HG02852 (cell line): ENCODE measurements around the gene ACBD6.

Source experiments
- ATAC-seq: cut with Tn5 transposase; IDR thresholded peaks from one replicate; pipeline ENCODE4 v1.9.1; 2021; ENCODE audit warnings: mild to moderate bottlenecking, moderate library complexity; ENCODE audit not compliant: unreplicated experiment

ACBD6 gene

DNA sequence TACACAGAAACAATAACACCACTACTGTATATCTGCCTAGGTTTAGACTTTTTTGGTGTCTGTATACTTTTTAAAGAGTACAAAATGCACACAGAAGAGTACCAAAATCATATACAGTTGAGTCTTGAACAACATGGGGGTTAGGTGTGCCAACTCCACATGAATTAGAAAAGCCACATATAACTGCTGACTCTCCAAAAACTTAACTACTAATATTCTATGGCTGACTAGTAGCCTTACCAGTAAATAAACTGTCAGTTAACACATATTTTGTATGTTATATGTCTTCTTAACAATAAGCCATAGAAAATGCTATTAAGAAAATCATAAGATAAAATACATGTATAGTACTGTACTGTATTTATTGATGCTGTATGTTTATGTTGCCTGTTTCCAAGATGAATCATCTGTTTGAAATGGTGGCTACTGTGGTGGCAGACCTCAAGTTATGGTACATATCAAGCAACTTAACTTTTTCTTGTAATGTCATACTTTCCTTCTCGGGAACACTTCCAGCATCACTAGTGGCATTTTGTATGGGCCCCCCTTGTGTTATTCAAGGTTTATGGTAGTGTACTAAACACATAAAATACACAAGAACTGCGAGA lies 201.1 kb downstream of the ACBD6 start:
- no peak for ATAC-seq

GRCh38 chr1:180299479-180300221 lies 202.7 kb downstream of the ACBD6 start:
- no peak for ATAC-seq

DNA sequence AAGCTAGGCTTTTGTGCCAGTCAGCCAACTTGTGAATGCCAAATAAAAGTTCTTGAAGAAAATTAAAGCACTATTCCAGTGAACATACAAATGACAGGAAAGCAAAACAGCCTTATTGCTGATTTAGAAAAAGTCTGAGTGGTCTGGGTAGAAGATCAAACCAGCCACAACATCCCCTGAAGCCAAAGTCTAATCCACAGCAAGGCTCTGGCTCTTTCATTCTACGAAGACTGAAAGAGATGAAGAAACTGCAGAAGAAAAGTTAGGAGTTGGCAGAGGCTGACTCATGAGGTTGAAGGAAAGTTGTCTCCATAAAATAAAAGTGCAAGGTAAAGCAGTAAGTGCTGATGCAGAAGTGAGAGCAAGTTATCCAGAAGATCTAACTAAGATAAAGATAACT lies 206.4 kb downstream of the ACBD6 start:
- no peak for ATAC-seq

DNA sequence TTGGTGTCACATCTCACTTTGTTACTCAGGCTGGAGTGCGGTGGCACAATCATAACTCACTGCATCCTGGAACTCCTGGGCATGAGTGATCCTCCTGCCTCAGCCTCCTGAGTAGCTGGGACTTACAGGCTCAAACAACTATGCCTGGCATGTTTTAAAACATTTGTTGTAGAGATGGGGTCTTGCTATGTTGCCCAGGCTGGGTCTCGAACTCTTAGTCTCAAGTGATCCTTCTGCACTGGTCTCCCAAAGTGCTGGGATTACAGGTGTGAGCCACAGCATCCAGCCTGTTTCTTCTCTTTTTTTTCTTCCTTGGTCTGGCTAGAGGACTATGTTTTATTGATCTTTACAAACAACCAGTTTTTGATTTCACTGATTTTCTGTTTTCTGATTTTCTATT lies 207.7 kb downstream of the ACBD6 start:
- no peak for ATAC-seq

DNA sequence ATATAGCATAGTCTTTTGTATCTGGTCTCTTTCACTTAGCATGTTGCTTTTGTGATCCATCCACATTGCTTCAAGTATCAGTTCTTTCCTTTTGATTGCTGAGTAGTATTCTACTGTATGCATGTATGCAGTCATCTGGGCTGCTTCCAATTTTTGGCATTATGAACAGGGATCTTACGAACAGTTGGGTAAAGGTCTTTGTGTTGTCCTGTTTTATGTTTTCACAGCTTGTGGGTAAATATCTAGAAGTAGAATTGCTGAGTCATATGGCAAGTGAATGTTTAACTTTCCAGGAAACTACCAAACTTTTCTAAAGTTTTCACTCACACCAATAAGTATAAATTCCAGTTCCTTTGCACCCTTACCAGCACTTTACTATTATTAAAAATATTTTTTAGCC lies 211.4 kb downstream of the ACBD6 start:
- peak; percentile 43 for ATAC-seq

DNA sequence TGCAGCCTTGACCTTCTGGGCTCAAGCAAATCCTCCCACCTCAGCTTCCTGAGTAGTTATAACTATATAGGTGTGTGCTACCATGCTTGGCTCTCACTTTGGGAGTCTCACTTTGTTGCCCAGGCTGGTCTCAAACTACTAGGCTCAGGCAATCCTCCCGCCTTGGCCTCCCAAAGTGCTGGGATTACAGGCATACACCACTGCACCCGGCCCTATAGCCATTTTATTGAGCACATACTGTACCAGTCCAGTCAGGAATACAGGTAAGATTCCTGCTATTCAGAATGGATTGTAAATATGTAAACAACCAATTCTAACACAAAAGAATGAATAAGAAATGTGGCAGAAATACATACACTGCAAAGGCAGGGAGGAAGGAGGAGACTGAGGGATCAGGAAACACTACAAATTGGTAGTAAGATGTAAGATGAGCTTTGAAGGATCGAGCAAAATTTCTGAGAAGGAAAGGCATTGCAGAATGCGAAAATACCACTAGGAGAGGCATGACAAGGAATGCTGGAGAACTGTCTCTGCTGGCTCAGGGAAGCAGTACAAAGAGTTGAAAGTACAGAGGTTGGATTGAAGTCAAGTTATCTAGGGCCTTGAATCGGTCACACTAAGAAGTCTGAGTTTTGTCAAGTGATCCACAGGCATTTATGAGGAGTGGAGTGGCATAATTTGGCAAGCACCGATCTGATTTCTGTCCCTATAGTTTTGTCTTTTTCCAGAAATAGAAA lies 211.9 kb downstream of the ACBD6 start:
- no peak for ATAC-seq

- ATAC-seq = no peak
Observed at GRCh38 chr1:180288940-180289339, 213.4 kb downstream of the ACBD6 start.

DNA sequence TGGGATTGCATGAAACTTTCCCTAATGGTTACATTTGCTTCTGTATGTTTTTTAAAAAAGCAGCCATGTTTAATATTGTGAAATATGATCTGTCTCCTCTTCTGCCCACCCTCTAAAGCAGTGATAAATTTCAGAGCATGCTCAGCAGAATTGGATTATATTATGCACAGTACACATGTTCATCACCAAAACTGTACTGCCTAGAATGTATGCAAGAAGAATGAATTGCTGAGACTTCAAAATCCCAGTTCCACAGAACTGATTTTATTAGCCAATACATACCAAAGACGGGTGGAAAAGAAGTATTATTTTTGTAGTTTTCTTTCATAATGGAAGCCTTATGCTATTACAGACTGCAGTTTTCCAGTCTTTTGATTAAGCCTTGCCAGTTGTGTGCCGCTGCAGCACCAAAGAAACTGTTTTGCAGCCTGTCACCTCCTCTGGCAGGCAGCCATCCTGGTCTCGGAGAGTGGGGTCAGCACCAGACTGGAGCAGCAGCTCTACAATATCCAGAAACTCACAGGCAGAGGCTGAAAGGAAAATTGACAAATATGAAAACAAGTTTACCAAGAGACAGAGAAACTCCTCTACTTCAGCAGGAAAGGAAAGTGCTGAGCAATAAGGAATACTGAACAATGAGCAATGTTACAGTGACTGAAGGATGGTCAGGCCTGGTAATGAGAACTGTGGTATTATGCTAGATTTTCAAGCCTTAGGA lies 214.2 kb downstream of the ACBD6 start:
- no peak for ATAC-seq

GRCh38 chr1:180286417-180286816 lies 216.0 kb downstream of the ACBD6 start:
- no peak for ATAC-seq

GRCh38 chr1:180283098-180283497 lies 219.3 kb downstream of the ACBD6 start:
- no peak for ATAC-seq

DNA sequence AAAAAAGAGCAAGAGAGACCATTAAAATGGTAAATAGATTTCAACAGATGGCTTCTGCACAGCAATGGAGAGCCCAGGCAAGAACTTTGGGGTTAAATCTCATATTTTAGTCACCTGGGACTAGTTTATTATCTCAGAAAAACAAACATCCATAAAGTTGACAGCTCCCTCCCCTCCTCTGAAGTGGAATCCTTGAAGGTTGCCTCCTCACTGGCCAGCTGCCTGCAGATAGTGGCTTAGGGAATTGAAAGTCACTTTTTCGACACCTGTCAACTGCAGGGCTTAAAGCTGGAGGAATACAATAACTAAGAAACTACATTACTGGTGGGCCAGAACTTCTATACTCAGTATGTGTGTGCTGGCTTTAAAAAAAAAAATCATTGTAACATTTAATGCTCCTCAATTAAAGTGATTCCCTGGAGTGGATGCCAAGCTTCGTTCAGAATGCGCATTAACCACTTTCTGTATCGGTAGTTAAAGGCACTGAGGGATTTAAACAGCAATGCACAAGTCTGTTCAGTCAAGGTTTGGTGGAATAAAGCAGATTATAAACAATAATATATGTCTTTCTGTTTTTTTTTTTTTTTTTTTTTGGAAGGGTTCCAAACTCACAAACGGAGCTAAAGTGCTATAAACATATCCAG lies 219.9 kb downstream of the ACBD6 start:
- no peak for ATAC-seq

GRCh38 chr1:180281490-180281889 lies 220.9 kb downstream of the ACBD6 start:
- ATAC-seq = no peak

GRCh38 chr1:180280617-180281016 lies 221.8 kb downstream of the ACBD6 start:
- no peak for ATAC-seq

GRCh38 chr1:180279651-180280050 lies 222.7 kb downstream of the ACBD6 start:
- ATAC-seq = no peak

GRCh38 chr1:180278596-180279395 lies 223.6 kb downstream of the ACBD6 start:
- ATAC-seq = no peak

GRCh38 chr1:180278194-180278515 lies 224.2 kb downstream of the ACBD6 start:
- ATAC-seq = no peak

GRCh38 chr1:180277476-180278193 lies 224.7 kb downstream of the ACBD6 start:
- ATAC-seq = no peak

- no peak for ATAC-seq
Observed at GRCh38 chr1:180275726-180276125, 226.7 kb downstream of the ACBD6 start.

GRCh38 chr1:180274221-180274620 lies 228.2 kb downstream of the ACBD6 start:
- ATAC-seq = no peak

DNA sequence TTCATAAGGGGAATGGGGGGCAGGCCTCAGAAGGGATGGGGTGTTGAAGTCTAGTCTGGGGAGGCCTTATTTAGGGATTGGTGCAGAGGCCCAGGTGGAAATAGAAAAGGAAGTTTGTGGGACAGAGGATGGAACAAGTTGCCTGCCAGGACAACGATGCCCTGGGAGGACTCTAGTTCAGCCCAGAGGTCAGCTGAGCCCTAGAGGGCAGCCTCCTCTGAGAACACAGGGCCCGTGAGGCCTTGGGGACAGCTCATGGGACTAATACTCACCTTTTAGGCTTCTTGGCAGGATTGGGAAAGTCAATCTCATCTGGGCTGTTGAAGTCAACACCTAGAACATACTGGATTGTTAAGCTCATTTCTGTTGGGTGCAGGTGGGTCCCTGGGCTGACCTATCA lies 229.3 kb downstream of the ACBD6 start:
- no peak for ATAC-seq
